ENCODE measurements around the gene PDCD1.
"Not testable (repeated sequence)": the region's sequence is repeated elsewhere in the genome, so short reads cannot be mapped to it uniquely, and the experiment has no call there.

The PDCD1 gene

DNA sequence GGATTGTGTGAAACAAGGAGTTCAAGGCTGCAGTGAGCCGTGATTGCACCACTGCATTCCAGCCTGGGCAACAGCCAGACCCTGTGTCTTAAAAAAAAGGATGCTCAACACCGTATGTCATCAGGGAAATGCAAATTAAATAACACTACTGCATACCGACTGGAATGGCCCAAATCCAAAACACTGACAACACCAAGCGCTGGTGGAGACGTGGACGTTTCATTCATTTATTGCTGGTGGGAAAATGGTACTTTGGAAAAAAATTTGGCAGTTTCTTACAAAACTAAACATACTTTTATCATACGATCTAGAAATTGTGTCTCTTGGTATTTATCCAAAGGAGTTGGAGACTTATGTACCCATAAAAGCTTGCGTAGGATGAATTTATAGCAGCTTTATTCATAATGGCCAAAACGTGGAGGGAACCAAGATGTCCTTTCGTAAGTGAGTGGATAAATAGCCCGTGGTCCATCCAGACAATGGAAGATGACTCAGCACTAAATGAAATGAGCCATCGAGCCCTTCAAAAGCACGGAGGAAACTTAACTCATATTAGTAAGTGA lies 25.5 kb downstream of the PDCD1 start:
- H3K4me3 ChIP-seq (ENCODE audit: low read depth, low read length): no peak overlapping the region
- TF ChIP-seq, protein P1, sequence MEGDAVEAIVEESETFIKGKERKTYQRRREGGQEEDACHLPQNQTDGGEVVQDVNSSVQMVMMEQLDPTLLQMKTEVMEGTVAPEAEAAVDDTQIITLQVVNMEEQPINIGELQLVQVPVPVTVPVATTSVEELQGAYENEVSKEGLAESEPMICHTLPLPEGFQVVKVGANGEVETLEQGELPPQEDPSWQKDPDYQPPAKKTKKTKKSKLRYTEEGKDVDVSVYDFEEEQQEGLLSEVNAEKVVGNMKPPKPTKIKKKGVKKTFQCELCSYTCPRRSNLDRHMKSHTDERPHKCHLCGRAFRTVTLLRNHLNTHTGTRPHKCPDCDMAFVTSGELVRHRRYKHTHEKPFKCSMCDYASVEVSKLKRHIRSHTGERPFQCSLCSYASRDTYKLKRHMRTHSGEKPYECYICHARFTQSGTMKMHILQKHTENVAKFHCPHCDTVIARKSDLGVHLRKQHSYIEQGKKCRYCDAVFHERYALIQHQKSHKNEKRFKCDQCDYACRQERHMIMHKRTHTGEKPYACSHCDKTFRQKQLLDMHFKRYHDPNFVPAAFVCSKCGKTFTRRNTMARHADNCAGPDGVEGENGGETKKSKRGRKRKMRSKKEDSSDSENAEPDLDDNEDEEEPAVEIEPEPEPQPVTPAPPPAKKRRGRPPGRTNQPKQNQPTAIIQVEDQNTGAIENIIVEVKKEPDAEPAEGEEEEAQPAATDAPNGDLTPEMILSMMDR (IDR thresholded peaks at IDR 0.05; ENCODE audit: insufficient read depth, low read depth, low read length, missing control alignments): no peak
- no peak for DNase-seq (ENCODE audit: low read depth)

DNA sequence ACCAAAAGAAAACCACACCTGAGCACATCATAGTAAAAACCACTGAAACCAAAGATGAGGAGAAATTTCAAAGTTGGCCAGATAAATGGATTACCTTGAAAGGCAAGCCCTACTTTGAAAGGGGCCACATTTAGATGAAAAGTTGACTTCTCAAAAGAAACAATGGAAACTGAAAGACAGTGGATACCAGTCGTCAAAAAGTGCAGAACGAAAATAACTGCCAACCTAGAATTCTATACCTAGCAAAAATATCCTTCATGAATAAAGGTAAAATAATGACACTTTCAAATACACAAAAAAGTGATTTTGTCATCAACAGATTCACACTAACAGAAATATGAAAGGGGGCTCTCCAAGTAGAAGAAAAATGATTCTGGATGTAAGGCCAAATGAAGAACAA lies 31.3 kb downstream of the PDCD1 start:
- TF ChIP-seq, protein P1 (IDR thresholded peaks at IDR 0.05; ENCODE audit: insufficient read depth, low read depth, low read length, missing control alignments): no peak
- no peak for DNase-seq (ENCODE audit: low read depth)
- H3K4me3 ChIP-seq (ENCODE audit: low read depth, low read length): no peak overlapping the region

DNA sequence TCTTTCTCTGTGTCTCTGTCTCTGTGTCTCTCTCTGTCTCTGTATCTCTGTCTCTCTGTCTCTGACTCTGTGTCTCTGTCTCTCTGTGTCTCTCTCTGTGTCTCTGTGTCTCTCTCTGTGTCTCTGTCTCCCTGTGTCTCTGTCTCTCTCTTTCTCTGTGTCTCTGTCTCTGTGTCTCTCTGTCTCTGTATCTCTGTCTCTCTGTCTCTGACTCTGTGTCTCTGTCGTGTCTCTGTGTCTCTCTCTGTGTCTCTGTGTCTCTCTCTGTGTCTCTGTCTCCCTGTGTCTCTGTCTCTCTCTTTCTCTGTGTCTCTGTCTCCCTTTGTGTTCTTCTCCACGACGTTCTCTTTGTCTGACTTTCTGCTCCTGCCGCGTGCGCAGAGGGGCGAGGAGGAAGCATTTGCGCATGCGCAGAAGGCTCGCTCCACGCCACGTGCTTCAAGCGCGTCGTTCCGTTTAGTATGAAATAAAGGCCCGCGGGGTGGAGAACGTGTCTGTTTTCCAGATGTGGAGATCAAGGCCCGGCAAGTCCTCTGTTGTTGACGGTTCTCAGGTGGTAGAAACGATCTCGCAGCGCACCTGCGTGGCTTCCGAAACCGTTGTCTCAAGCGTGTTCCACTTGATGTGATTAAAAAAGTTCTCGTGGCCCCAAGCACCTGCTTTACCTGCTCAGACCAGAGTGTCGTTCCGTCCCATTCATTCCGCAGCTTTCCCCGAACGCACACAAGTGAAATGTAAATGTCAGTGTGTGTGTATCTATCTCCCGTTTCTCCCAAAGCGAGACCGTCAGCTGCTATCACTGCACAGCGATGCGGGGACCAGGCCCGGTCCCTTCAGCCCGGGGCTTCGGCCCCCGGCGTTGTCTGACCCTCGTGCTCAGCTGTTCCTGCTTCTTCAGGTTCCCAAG lies 34.9 kb downstream of the PDCD1 start:
- not testable (repeated sequence) for DNase-seq (ENCODE audit: low read depth); H3K4me3 ChIP-seq (ENCODE audit: low read depth, low read length)

DNA sequence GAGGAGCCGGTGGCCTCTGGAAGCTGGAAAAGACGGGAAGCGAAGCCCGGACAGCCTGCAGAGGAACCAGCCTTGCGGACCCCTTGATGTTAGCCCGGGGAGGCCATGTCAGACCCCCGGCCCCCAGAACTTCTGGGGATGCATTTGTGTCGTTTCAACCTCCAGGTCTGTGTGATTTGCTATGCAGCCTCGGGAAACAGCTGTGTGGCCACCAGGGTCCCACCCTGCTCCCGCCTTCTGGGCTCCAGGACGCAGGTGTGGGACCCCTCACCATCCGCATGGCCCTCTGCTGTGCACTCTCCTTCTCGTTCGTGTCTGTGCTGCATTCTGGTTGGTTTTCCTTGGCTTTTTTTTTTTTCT lies 36.5 kb downstream of the PDCD1 start:
- TF ChIP-seq, protein P1 (IDR thresholded peaks at IDR 0.05; ENCODE audit: insufficient read depth, low read depth, low read length, missing control alignments): no peak
- no peak for DNase-seq (ENCODE audit: low read depth)
- H3K4me3 ChIP-seq (ENCODE audit: low read depth, low read length): no peak overlapping the region

DNA sequence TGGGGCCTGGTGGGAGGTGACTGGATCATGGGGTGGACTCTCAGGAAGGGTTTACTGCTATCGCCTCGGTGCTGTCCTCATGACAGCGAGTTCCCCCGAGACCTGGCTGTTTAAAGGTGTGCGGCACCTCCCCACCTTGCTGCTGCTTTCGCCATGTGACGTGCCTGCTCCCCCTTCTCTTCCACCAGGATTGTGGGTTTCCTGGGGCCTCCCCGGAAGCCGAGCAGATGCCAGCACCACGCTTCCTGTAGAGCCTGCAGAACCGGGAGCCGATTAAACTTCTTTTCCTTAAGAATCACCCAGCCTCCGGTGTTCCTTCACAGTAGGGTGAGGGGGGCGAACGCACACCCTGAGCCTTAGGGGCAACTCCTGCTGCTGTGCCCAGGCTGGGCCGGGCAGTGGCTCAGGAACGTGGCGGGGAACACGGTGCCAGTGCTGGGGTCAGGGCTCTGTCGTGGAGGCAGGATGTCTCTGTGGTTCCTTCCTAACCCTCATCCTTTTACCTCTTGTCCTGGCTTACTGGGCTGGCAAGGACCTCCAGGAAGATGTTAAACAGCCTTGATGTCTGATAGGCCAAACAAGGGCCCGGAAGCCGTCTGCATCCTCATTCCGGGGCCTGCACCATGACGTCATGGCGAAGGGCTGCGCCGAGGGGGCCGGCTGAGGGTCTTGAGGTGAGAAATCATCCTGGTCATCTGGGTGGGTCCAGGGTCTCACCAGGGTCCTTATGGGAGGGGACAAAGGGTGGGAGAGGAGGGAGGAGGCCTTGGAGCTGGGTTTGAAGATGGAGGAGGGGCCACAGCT lies 37.0 kb downstream of the PDCD1 start:
- no peak overlapping the region for H3K4me3 ChIP-seq (ENCODE audit: low read depth, low read length)
- no peak for DNase-seq (ENCODE audit: low read depth)
- TF ChIP-seq, protein P1 (IDR thresholded peaks at IDR 0.05; ENCODE audit: insufficient read depth, low read depth, low read length, missing control alignments): no peak

DNA sequence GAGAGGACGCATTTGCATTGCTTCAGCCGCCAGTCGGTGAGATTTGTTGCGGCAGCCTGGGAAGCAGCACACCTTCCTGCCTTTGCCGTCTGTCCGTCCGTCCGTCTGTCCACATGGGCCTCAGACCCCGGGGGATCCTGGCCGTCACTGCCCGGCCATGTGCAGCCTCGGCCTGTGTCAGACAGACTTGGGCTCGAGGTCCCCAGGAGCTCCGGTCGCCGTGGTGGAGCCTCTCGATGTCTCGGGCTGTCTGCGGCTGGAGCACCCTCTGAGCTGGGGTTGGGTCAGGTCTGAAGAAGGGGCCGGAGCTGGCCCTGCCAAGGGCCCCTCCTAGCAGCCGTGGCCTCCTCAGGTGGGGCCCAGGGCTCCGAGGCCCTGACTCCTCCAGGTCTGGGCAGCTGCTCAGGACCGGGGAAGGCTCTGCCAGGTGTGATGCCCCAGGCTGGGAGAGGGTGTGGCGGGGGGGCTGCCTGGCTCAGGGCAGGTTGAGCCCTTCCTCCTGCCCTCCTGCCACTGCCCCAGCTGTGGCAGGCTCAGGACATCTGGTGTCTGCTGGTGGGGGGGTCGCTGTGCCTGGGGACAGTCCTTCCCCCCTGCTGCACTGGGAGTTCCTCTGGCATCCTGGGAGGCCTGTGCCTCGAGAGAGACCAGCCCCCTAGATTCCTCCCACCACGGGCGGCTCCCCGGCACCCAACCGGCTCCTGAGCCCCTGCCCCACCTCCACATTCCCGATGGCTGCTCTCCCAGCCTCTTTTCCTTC lies 37.9 kb downstream of the PDCD1 start:
- DNase-seq (ENCODE audit: low read depth): no peak
- TF ChIP-seq, protein P1 (IDR thresholded peaks at IDR 0.05; ENCODE audit: insufficient read depth, low read depth, low read length, missing control alignments): no peak
- H3K4me3 ChIP-seq (ENCODE audit: low read depth, low read length): no peak overlapping the region

DNA sequence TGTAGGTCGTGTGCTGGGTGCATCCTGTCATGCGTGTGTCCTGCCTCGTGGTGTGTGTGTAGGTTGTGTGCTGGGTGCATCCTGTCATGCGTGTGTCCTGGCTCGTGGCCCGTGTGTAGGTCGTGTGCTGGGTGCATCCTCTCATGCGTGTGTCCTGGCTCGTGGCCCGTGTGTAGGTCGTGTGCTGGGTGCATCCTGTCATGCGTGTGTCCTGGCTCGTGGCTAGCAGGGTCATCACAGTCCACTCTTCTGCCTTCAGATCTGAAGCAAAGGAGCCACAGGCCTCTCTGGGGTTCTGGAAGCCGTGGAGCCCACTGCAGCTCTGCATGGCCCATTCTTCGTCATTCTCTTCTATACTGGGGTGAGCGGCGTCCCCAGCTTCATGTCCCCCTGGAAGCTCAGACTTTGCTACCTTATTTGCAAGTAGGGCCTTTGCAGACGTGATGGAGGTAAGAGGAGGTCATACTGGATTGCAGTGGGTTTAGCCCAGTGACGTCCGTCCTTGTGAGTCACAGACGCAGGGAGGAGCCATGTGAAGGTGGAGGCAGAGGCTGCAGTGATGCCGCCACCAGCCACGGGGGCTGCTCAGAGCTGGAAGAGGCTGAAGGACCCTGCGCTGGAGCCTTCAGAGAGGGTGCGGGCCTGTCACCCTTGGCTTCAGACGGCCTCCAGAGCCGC lies 38.6 kb downstream of the PDCD1 start:
- DNase-seq (ENCODE audit: low read depth); H3K4me3 ChIP-seq (ENCODE audit: low read depth, low read length): not testable (repeated sequence)
